Ramos (cell line): Measurements from ENCODE around the gene SEC16A.

ENCODE experiments used
- in situ Hi-C: fragments of 300-500 bp; cut with MboI; formaldehyde crosslinking; loops from one replicate; pipeline ENCODE4 v1.14.3; 2022; ENCODE audit warnings: low sequenced_read_pairs; ENCODE audit not compliant: unreplicated experiment

SEC16A gene

DNA sequence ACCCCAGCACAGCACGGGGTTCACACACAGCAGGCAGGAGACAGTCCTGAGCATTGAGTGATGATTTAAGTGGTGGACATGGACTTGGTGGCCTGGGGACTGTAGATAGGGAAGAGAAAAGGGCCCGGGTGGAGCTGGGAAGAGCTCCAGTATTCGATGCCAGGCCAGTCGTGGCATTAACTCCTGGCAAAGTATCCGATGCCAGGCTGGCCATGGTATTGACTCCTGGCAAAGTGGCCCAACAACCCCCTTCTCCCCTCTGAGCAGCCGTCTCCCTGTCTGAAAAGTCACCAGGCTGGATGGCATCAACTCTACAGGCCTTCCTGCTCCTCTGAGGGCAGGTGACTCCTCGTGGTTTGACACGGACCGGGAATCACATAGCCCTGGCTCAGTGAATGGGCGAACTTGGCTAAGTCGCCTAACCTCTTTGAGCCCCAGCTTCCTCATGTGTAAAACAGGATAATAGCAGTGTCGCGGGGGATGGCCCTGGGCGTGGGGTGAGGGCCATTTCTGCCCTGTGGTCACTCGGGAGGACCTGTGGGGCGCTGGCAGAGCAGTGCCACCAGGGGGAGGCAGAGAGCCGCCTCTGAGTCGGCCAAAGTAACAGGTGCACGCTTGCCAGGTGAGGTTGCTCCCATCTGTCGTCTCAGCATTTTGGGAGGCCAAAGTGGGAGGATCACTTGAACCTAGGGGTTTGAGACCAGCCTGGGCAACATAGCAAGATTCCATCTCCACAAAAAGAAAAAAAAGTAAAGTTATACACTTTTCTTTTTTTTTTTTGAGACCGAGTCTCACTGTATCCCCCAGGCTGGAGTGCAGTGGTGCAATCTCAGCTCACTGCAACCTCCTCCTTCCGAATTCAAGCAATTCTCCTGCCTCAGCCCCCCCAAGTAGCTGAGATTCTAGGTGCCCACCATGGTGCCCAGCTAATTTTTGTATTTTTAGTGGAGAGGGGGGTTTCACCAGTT lies 5.7 kb upstream of the SEC16A start:
- in situ Hi-C loops = no loop called here

DNA sequence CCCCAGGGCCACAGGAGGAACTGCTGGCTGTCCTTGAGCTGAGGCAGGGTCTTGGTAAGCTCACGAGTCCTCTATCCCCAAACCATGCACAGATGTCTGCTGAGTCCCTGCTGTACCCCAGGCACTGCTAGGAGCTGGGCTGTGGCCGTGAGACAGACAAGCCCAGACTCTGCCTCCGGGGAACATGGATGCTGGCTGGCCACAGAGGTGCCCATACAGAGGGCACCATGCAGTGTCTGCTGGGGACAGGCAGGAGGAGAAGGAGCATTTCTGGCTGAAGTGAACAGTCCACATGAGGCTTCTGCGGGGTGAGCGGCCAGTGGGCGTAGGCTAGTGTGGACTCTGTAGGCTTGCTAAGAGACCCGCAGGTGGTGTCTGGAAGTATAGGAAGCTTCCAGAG lies 4.8 kb upstream of the SEC16A start:
- in situ Hi-C loops = no loop called here

DNA sequence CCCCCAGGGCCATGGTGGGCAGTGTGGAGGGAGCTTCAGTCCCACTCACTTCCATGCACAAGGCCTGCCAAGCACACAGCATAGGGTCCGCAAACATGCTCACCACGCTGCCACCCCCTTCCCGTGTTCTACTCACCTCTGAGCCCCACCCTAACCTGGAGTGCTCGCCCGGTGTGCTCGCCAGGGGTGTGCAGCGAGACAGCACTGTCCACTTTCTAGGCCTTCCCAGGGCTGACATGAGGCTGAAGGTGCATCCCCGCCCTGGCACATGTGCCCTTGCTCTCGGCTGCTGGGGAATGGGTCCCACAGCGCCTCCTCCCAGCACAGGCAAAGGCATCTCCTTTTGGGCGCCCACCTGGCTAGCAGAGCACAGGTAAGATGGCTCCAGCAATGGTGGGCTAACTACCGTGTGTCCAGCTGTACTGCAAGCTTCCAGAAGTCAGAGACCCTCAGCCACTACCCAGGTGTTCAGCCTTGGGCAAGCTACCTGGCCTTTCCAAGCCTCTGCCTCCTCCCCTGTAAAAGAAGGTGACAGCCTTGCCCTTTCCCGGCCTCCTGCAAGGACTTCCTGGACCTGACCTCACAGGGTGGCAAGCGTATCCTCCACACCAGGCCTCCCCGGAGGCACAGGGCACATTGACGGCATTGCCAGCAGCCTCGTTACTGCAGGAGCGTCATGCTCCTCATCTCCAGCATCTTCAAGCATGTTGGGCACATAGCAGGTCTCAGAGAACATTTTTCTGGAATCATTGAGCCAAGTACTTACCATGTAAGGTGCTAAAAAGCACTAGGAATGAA lies 4.2 kb upstream of the SEC16A start:
- in situ Hi-C loops = no loop called here

DNA sequence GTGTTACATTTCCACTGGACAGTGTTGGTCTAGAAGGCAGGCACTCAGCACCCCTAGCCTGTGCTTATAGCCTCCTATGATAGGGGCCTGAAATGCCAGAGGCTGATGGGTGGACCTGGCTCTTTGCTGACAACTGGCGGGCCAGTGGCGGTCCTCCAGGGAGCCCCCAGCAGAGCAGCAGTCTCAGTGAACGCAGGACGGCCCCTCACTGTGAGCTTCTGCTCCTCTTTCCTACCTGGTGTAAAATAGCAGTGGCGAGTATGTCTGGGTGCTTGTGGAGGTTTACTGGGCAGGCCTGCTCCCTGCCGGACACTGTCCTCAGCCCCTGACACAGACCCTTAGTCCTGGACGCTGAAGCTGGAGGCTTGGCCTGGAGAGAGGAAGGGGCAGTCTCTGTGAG lies 3.3 kb upstream of the SEC16A start:
- in situ Hi-C loops = no loop called here

DNA sequence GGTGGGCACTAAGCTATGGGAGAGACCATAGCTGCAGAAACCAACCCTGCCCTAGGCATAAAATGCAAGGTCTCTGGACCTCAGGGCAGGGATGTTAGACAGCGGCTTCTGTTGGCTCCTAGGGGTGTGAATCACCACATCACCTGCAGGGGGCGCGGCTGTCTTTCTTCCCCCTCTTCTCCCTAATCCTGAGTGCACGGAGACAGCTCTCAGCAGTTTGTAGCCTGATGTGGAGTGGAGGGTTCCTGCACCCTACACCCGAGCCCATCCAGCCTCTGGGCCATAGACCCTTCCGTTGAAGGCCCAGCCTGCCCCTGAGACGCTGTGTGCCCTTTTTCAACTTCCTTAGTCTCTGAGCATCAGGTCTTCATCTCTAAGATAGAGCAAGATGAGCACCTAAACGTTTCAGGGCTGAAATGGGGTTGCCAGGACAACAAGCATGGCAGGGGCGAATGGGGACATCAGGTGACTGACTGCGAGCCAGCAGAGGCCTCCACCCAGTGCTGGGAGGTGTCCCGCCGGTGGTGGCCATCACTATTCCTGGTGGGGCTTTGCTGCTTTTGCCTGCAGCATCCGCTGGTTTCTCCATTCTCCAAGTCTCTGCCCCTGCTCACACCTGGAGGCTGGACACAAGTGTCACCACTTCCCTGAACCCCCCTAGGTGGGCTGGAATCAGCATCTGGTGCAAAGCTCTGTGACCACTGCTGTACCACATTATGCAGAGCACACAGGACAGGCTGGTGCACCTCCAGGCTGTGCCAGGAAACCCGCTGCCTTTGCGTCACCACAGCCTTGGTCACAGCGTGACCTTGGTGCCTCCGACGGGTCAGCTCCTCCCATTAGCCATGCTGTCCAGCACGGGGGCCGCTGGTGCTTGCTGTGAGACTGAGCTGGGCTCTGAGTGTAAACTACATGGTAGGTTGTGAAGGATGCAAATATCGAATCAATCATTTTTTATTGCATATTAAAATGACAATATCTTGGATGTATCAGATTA lies 2.5 kb upstream of the SEC16A start:
- in situ Hi-C loops = no loop called here

DNA sequence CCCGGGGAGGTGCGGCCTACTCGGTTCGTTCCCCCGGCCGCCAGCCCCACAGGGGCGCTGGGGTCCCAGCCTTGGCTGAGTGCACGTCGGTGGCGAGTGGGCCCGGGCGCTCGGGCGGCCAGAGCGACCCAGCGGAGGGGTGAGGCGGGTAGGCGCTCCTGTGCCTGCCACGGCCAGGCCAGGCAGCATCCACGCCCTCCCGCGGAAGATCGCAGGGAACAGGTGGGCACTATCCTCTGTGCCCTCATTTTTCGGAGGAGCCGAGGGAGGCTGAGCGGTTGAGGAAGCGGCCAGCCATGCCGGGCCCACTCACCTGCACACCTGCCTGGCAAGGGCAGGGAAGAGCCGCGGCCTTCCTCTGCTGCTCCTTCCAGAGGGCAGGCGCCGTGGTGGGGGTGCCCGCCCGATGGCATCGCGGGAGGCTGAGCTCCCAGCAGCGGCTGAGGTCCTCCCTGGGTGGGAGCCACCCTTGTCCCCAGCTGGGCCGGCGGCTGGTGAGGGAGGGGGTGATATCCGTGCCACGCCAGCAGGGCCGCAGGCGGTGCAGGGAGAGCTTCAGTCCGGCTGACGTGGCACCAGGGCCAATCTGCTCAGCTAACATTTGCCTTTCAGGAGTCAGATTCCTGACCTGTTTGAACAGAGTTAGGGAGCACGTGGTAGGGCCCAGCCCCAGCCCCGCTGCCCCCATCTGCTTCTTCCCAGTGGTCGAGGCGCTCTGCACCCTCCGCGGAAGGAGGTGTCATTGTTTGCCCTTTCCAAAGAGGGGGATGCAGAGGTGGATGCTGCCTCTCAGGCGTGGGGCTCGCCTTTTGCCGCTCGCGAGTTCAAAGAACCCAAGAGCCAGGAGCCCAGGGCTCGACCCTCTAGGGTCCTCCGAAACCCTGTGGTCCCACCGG lies 1.6 kb upstream of the SEC16A start:
- in situ Hi-C loops = no loop called here

DNA sequence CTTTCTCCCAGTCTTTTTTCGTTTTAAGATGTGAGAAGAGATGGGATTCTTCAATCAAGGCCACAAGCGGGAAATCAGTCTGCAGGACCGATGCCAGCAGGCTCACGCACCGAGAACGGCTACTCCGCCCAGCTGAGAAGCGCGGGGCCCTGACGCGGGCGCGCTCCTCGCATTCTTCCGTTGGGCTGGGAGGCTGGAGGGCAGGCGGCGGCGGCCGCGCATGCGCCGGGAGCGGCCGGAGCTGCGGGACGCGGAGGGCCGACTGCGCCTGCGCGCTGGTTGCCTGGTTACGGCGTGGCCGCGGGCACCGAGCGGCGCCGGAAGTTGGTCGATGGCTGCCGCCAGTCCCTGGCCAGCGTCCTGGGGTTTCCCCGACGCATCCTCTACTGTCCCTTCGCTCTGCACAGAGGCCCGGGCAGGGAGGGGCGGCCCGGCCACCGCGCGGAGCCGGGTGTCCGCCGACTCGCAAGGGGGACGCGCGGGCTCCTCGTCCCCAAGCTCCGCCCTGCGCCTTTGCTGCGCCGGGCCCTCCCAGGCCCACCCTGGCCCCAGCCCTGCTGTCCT lies 831 bp upstream of the SEC16A start:
- in situ Hi-C loops = no loop called here

DNA sequence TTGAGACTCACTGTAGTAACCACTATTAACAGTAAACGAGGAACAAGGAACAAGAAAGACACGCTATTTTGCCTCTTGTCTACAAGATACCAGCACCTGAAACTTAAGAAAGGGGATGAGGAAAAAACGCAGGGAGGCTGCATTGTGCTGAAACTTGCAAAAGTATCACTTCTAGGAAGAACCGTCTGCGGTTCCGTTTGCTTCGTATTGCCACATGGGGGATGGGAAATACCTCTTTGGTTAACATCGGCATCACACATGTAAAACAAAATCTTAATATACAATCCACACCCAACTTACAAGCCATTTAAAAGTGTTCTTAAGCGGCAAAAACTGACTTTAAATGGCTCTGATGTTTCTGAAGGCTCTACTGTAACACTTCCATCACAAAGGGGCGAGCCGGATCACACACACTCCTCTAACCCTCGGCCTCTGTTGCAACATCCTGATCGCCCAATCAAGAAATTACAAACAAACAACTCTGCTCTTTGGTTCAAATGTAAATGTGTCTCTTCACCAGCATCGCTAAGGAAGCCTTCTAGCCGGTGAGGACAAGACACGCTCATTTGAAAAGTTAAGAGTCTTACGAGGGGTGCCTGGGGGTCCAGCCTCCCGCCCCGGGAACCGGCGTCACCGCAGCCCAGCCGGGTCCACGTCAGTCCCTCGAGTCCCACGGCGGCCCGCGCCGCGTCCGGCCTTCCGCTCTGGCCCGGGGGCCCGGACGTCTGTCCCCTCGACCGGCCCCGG lies 621 bp downstream of the SEC16A start:
- in situ Hi-C loops = no loop called here

DNA sequence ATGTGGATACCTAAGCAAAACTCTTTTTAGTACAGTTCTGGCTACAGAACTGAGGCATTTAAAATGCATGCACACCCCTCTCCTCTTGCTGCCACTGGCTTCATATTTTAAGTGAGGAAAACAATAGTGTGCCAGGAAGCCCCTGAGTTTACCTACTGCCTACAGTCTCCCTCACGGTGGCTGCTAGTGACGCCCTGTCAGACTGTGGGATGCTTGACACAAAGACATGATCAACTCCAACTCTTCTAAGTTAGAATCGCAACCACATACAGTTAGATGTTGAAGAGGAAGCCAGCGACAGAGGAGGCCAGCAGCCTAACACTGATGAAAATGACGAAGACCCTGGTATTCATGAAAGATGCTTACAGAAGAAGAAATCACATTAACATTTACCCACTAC lies 1.3 kb downstream of the SEC16A start:
- in situ Hi-C loops = no loop called here

DNA sequence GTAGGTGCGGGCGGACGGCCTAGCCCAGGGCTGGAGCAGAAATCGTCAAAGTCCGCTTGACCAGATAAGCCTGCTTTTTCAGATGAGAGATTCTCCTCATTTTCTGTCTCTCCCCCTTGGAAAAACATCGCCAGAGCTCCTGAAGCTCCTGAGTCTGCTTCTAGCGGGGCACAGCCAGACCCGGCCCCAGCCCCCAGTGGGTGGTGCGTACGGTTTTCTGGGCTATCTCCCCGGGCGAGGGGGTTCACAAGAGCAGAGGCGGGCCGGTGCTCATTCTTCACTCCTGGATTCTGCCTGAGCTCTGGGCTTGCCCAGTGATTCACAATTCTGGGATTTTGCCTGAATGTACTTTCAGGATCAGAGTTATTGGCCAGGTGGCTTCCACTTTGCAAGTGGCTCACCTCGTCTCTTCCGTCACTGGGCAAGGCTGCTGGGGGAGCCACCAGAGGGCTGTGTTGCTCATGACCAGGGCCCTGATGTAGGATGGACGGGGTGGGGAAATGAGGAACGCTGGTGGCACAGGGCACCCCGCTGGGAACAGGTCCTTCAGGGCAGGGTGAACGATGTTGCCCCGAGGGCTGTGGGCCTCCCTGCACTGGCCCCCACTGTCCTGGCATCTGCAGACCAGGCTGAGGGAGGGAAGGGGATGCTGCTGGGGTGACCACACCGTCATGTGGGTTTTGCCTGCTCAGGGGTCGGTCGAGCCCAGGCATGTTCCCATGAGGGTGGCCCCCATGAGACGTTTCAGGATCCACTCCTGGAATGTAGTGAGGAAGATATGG lies 6.3 kb downstream of the SEC16A start:
- in situ Hi-C loops = no loop called here

DNA sequence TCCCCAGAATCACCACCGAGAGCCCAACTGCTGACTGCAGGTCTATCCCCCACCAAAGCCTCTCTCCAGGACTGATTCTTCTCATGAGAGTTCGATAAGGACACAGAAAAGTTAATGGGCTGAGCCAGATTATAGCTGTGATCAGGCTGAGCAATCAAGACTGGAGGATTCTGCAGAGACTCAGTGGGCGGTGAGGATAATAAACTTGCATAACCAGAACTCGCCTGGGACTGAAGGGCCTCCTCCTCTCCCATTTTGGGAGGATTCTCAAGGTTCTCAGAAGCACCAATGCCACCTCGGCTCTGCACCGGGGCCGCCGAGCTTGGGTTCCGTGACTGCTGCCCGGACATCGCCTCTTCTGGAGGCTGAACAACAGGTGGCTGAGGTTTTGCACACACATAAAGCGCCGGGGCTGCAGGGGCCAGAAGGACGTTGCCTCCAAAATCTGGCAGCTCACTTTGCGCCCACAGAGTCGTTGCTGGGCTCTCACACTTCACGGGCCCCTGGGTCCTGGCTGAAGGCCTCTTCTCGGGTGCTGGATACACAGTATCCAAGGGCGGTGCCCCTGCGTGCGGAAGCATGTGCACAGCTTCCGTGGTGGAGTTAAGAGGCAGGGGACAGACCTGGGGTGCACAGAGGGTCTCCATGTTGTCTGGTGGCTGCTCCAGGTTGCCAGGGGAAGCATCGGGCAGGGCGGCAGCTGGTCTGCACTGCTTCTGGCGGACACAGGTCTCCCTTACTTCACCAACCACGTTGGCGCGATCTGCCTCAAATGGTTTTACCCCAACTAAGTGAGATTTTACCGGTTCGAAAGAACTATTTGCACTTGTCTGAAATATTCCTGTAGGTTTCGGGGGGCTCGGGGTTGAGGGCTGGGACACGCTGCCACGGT lies 7.6 kb downstream of the SEC16A start:
- in situ Hi-C loops = no loop called here

DNA sequence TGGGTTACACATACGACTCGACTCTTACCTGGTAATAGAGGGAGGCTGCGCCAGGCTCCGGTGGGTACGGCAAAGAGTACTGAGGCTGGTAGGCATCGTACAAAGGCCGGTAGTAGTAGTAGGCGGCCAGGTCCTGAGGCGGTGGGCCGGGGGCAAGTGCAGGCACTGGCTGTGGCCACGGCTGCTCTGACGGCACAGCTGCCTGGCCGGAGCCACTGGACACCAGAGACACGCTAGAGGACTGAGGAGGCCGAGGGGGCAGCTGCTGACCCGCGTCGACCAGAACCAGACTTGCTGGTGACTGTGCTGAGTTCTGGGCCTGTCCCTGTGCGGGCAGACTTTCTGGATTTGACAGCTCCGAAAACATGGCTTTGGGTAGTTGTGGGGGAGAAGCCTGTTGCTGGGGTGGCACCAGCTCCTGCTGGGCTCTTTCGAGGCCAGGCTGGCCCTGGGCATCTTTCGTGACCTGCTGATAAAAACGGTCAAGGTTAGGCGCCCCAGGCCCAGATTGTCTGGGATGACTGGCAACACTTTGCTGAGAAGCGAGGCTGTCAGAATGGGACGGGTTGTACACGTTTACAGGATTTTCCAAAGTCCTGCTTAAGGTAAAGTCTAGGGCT lies 8.7 kb downstream of the SEC16A start:
- in situ Hi-C loops = no loop called here

DNA sequence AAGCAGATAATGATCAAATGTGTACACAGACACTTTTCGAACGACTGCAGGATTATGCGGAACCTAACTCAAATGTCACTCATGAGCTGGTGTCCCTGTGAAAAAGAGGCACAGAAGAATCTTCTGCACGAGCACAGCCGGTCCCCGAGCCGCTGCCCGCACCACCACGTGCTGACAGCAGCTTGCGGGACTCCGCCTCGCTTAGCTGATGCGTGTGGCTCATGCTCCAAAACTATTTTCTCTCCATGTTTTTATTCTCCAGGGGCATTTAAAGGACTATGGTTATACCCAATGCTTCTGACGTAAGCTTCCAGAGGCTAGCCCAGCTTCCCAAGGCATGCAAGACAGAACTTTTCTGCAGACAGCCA lies 9.5 kb downstream of the SEC16A start:
- in situ Hi-C loops = no loop called here

DNA sequence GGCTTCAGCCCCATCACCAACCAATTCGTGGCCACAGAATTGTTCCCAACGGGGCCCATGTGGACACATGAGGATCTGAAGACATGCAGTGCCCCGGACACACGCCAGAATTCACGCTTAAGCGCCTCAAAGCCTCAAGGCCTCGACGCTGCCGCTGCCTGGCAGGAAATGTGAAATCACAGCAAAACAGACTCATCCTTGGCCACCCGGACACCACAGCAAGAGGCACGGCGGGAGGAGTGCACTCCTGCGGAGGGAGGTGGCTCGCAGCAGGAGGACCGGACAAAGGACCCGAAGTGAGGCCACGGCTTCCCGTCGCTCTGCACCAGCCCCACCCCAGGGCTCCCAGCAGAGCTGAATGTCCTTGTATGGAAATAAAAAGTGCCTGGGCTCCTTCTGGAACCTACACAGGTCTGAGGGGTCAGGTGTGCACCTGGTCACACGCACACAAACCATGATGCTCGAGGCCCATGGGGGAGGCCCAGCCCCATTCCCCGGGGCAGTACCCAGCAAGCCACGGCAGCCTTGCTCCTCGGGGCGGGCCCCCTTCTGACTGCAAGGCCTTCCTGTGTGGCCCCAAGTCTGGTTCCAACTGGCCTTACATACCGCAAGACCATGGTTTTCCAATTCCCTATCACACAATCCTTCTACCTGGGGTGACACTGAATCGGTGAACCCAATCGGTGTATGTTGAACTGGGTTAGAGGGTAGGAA lies 10.0 kb downstream of the SEC16A start:
- in situ Hi-C loops = no loop called here

DNA sequence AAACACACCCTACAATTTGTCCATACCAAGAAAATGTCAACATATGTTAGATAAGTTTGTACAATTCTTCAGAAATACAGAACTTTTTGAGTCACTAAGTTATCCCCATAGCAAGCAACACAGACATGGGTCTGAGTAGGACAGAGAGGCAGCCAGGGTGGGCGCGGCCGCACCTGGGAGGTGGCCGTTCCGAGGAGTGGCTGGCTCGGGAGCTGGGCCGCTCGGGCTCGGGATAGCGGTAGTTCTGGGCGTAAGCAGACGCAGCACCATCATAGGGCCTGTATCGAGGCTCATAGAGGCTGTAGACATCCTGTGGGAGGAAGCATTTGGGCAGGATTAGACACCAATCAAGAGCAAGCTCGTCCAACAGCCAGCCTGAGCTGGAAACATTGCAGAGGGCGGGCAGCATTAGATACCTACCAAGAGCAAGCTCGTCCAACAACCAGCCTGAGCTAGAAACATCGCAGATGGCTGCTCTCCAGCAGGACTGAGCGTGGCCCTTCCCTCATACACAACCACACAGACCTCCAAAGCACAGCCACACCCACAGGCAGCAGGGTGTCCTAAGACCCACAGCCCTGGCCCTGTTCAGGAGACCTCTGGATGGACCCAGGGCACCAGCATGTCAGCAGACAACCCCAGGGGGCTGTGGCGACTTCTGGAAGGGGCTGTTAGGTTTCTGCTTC lies 10.9 kb downstream of the SEC16A start:
- in situ Hi-C loops = no loop called here
